Activated naive CD8-positive, alpha-beta T cell treated with anti-CD3 and anti-CD28 coated beads, Interleukin-2, amount 10 ng/mL, durations not matched to agents 7 days and 5 days (primary cell): ENCODE data around the gene TSEN15. TPM values are rescaled to one million over a fixed set of nuclear protein-coding genes. Genes with fewer than 3 reads are reported as not detected.

Experiments
- ATAC-seq: fragments of 150-1000 bp; cut with Tn5 transposase; one replicate; pipeline ENCODE4 v1.10.0; 2021; ENCODE audit warnings: low read depth, moderate library complexity
- POLR2A ChIA-PET: fragments of 350-600 bp; sonication (Branson Sonifier 250); formaldehyde crosslinking; loops from one replicate; lab custom pipeline; 2021; ENCODE audit warnings: antibody characterized with exemption; lab: Charles Lee
- DNase-seq: peaks from one replicate; pipeline ENCODE4 v3.0.0; 2021
- H3K27ac Mint-ChIP-seq: one replicate; pipeline ENCODE4 v1.8.0; 2022; ENCODE audit warnings: mild to moderate bottlenecking, mixed read lengths
- H3K27me3 Mint-ChIP-seq: one replicate; pipeline ENCODE4 v1.8.0; 2022; ENCODE audit warnings: mild to moderate bottlenecking, moderate library complexity, mixed read lengths
- H3K36me3 Mint-ChIP-seq: one replicate; pipeline ENCODE4 v1.8.0; 2021; ENCODE audit warnings: mild to moderate bottlenecking, mixed read lengths
- H3K4me1 Mint-ChIP-seq: one replicate; pipeline ENCODE4 v1.8.0; 2021; ENCODE audit warnings: mixed read lengths
- H3K4me3 Mint-ChIP-seq: one replicate; pipeline ENCODE4 v1.8.0; 2022; ENCODE audit warnings: mild to moderate bottlenecking, moderate library complexity, mixed read lengths
- H3K9me3 Mint-ChIP-seq: one replicate; pipeline ENCODE4 v1.8.0; 2021; ENCODE audit warnings: mixed read lengths
- total RNA-seq, 2 experiments: library from RNA; stranded (reverse); gene quantifications; one replicate each; pipeline ENCODE4 v1.2.3, GENCODE V29; 2021

The TSEN15 gene
- total RNA-seq, 2 experiments from 2014 or later = 36.5 to 40.0 TPM

DNA sequence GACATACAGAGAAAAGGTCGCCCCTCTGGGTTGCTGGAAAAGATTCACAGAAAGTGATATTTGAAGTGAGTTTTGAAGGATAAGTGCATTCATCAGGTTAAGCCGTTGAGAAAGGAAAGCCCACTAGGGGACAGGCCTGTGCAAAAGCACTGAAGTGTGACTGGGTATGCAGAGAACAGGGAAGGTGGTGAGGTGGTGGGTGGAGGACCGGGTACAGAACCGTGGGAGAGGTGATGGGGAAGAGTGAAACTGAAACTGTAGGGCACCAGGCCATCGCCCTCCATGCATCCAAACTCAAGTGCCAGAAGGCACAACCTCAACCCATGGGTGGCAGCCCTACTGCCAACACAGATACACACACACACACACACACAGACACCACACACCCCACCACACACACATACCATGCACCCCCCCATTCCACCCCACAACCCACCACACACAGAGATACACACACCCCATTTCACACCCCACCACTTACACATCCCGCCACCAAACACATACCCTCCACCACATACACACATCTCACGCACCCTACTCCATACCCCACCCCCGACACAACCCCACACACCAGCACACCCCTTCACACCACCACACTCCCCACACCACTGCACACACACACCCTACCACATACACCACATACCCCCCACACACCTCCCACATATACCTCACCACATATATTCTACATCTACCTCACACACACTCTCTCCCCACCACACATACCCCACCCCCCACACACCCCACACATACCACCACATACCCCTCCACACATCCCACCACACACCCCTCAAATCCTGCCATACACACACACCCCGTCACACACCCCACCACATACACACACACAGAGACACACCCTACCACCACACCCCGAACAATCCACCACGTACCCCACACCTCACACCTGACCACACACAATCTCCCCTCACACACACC, 59.0 kb downstream of the TSEN15 start:
- H3K4me1 Mint-ChIP-seq = peaks cover 4% of the 10 kb centered on the region
- POLR2A ChIA-PET = no interaction called here
- ATAC-seq (no peak), DNase-seq (no peak)
- H3K4me3 Mint-ChIP-seq = no peak overlapping the region
- H3K27me3 Mint-ChIP-seq = no peaks in the 10 kb centered on the region
- no peak overlapping the region for H3K27ac Mint-ChIP-seq
- H3K36me3 Mint-ChIP-seq = no peaks in the 10 kb centered on the region
- peaks cover 5% of the 10 kb centered on the region for H3K9me3 Mint-ChIP-seq

GRCh38 chr1:184112176-184112948, 60.8 kb downstream of the TSEN15 start:
- ATAC-seq = no peak
- Mint-ChIP-seq H3K4me1 (peaks cover 4% of the 10 kb centered on the region), H3K9me3 (peaks cover 2% of the 10 kb centered on the region), H3K27ac (no peak overlapping the region), H3K4me3 (no peak overlapping the region), H3K36me3 (no peaks in the 10 kb centered on the region), H3K27me3 (no peaks in the 10 kb centered on the region)
- no peak for DNase-seq
- POLR2A ChIA-PET = no interaction called here

DNA sequence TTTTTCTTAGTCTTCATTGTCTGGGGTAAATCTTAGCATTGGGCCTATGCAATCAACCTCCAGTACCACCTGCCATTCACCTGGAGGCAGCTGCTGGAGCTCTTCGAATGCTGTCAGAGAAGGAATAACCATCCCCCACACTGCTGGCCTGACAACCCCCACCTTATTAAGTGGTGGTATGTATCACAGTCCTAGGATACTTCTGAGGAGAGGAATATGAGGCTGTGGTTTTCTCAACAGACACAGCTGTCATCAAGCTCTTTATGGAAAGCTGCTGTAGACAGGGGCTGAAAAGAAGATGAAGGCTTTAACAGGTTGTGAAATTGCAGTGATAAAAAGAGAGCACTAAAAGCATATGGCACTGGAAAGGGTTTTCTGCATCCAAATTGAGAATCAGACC, 61.7 kb downstream of the TSEN15 start:
- H3K4me3 Mint-ChIP-seq = no peak overlapping the region
- no peaks in the 10 kb centered on the region for H3K36me3 Mint-ChIP-seq
- H3K4me1 Mint-ChIP-seq = peaks cover 4% of the 10 kb centered on the region
- H3K9me3 Mint-ChIP-seq = peaks cover 2% of the 10 kb centered on the region
- H3K27me3 Mint-ChIP-seq = no peaks in the 10 kb centered on the region
- ATAC-seq (no peak), DNase-seq (no peak)
- no peak overlapping the region for H3K27ac Mint-ChIP-seq
- POLR2A ChIA-PET = no interaction called here

DNA sequence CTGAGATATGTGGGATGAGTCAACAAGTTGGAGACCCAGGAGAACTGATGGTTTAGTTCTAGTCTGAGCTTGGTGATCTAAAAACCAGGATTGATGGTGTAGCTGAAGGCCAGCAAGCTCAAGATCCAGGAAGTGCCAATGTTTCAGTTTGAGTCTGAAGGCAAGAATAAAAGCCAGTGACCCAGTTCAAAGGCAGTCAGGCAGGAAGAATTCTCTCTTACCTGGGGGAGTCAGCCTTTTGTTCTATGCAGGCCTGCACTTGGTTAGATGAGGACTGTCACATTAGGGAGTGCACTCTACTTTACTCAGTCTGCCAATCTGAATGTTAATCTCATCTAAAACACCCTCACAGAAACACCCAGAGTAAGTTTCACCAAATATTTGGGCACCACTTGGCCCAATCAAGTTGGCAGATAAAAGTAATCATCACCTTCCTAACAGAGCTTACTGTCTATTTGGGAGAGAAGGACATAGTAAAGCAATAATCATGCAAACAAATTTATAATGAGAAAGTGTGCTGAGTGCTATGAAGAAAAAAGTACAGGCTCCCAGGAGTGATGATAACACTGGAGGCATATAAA, 63.4 kb downstream of the TSEN15 start:
- no peaks in the 10 kb centered on the region for H3K36me3 Mint-ChIP-seq
- no peak overlapping the region for H3K4me3 Mint-ChIP-seq
- ATAC-seq = no peak
- no peak for DNase-seq
- H3K27me3 Mint-ChIP-seq = no peaks in the 10 kb centered on the region
- peaks cover 4% of the 10 kb centered on the region for H3K4me1 Mint-ChIP-seq
- H3K27ac Mint-ChIP-seq = no peak overlapping the region
- H3K9me3 Mint-ChIP-seq = peaks cover 2% of the 10 kb centered on the region
- POLR2A ChIA-PET = no interaction called here

- POLR2A ChIA-PET = no interaction called here
- peaks cover 2% of the 10 kb centered on the region for H3K9me3 Mint-ChIP-seq
- H3K36me3 Mint-ChIP-seq = no peaks in the 10 kb centered on the region
- ATAC-seq (no peak), DNase-seq (no peak)
- H3K27ac Mint-ChIP-seq = no peak overlapping the region
- no peaks in the 10 kb centered on the region for H3K4me1 Mint-ChIP-seq
- no peak overlapping the region for H3K4me3 Mint-ChIP-seq
- no peaks in the 10 kb centered on the region for H3K27me3 Mint-ChIP-seq
Observed at GRCh38 chr1:184116287-184116686, 64.8 kb downstream of the TSEN15 start.

DNA sequence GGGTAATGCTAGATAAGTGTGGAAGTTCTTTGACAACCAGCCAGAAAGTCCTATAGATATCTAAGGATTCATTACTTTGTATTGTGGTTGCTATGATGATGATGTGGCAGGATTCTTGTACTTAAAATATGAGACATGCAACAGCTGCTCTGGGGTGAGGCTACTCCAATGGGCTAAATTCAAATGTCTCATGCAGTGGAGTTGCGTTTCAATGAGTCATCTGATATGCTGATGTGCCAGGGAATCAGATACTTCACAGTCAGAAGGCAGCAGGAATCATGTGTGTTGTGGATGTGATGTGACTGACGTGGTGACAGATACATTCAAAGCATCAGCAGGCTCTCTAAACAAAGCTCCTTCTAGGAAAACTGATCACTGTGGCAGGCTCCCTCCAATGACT, 66.5 kb downstream of the TSEN15 start:
- Mint-ChIP-seq H3K36me3 (peaks cover 6% of the 10 kb centered on the region), H3K4me1 (no peaks in the 10 kb centered on the region), H3K27ac (no peak overlapping the region), H3K4me3 (no peak overlapping the region), H3K9me3 (peaks cover 1% of the 10 kb centered on the region), H3K27me3 (no peaks in the 10 kb centered on the region)
- ATAC-seq (no peak), DNase-seq (no peak)
- POLR2A ChIA-PET = no interaction called here

Other genes starting within 250 kb of the TSEN15 start
- 1 to 10 TPM; 2.7 to 3.4 TPM for gene RGL1, start 246.6 kb upstream of the TSEN15 start, total RNA-seq
- gene COLGALT2, start 14.0 kb upstream of the TSEN15 start, total RNA-seq = 1 to 10 TPM; 1.7 to 2.3 TPM